Measurements from ENCODE around the gene CDH23.
A peak's percentile ranks its signal among the peaks of the same experiment; 100 is the strongest.

Gene CDH23

GRCh38 chr10:71778071-71778825 lies 381.5 kb downstream of the CDH23 start:
- H3K4me1 Mint-ChIP-seq, result peaks cover 47% of the 10 kb centered on the region
- ATAC-seq (no peak), DNase-seq (ENCODE audit: low spot score in 2 of 2) (no peak)
- no peaks in the 10 kb centered on the region for H3K36me3 Mint-ChIP-seq
- H3K27ac Mint-ChIP-seq, result no peak overlapping the region
- H3K9me3 Mint-ChIP-seq, result peaks cover 2% of the 10 kb centered on the region
- no peak overlapping the region for H3K4me3 Mint-ChIP-seq

GRCh38 chr10:71779641-71780040 lies 382.9 kb downstream of the CDH23 start:
- Mint-ChIP-seq H3K9me3 (peaks cover 2% of the 10 kb centered on the region), H3K36me3 (no peaks in the 10 kb centered on the region), H3K27ac (no peak overlapping the region), H3K4me1 (peaks cover 36% of the 10 kb centered on the region), H3K4me3 (no peak overlapping the region)
- DNase-seq (ENCODE audit: low spot score in 2 of 2) (no peak), ATAC-seq (no peak)

GRCh38 chr10:71780156-71780555 lies 383.4 kb downstream of the CDH23 start:
- no peak overlapping the region for H3K4me3 Mint-ChIP-seq
- H3K9me3 Mint-ChIP-seq, result peaks cover 2% of the 10 kb centered on the region
- H3K4me1 Mint-ChIP-seq, result peaks cover 31% of the 10 kb centered on the region
- ATAC-seq, result no peak
- H3K36me3 Mint-ChIP-seq, result no peaks in the 10 kb centered on the region
- DNase-seq (ENCODE audit: low spot score in 2 of 2), result no peak
- H3K27ac Mint-ChIP-seq, result peak overlapping the region; percentile 17

- peaks cover 2% of the 10 kb centered on the region for H3K9me3 Mint-ChIP-seq
- H3K27ac Mint-ChIP-seq, result peak overlapping the region; percentile 17
- peaks cover 25% of the 10 kb centered on the region for H3K4me1 Mint-ChIP-seq
- no peak overlapping the region for H3K4me3 Mint-ChIP-seq
- DNase-seq (ENCODE audit: low spot score in 2 of 2) (no peak), ATAC-seq (no peak)
- no peaks in the 10 kb centered on the region for H3K36me3 Mint-ChIP-seq
Observed at GRCh38 chr10:71780719-71781118, 384.0 kb downstream of the CDH23 start.

GRCh38 chr10:71782221-71782916 lies 385.6 kb downstream of the CDH23 start:
- ATAC-seq (no peak), DNase-seq (ENCODE audit: low spot score in 2 of 2) (no peak)
- no peaks in the 10 kb centered on the region for H3K36me3 Mint-ChIP-seq
- H3K4me3 Mint-ChIP-seq, result no peak overlapping the region
- peaks cover 2% of the 10 kb centered on the region for H3K9me3 Mint-ChIP-seq
- H3K27ac Mint-ChIP-seq, result no peak overlapping the region
- peaks cover 14% of the 10 kb centered on the region for H3K4me1 Mint-ChIP-seq

- DNase-seq (ENCODE audit: low spot score in 2 of 2) (no peak), ATAC-seq (no peak)
- Mint-ChIP-seq H3K9me3 (no peaks in the 10 kb centered on the region), H3K4me3 (no peak overlapping the region), H3K27ac (no peak overlapping the region), H3K36me3 (no peaks in the 10 kb centered on the region), H3K4me1 (peaks cover 10% of the 10 kb centered on the region)
Observed at GRCh38 chr10:71782917-71783490, 386.3 kb downstream of the CDH23 start.

- Mint-ChIP-seq H3K36me3 (no peaks in the 10 kb centered on the region), H3K4me3 (no peak overlapping the region), H3K4me1 (peaks cover 10% of the 10 kb centered on the region), H3K27ac (no peak overlapping the region), H3K9me3 (no peaks in the 10 kb centered on the region)
- no peak for DNase-seq (ENCODE audit: low spot score in 2 of 2)
- no peak for ATAC-seq
Observed at GRCh38 chr10:71783917-71784678, 387.4 kb downstream of the CDH23 start.

GRCh38 chr10:71784679-71785272 lies 388.1 kb downstream of the CDH23 start:
- DNase-seq (ENCODE audit: low spot score in 2 of 2) (no peak), ATAC-seq (no peak)
- no peak overlapping the region for H3K4me3 Mint-ChIP-seq
- no peak overlapping the region for H3K27ac Mint-ChIP-seq
- H3K36me3 Mint-ChIP-seq, result no peaks in the 10 kb centered on the region
- peaks cover 10% of the 10 kb centered on the region for H3K4me1 Mint-ChIP-seq
- H3K9me3 Mint-ChIP-seq, result no peaks in the 10 kb centered on the region

GRCh38 chr10:71788954-71789353 lies 392.2 kb downstream of the CDH23 start:
- Mint-ChIP-seq H3K4me3 (no peak overlapping the region), H3K36me3 (no peaks in the 10 kb centered on the region), H3K4me1 (peaks cover 7% of the 10 kb centered on the region), H3K27ac (no peak overlapping the region), H3K9me3 (no peaks in the 10 kb centered on the region)
- ATAC-seq (no peak), DNase-seq (ENCODE audit: low spot score in 2 of 2) (no peak)

- H3K9me3 Mint-ChIP-seq, result no peaks in the 10 kb centered on the region
- ATAC-seq (no peak), DNase-seq (ENCODE audit: low spot score in 2 of 2) (no peak)
- H3K27ac Mint-ChIP-seq, result no peak overlapping the region
- H3K4me3 Mint-ChIP-seq, result no peak overlapping the region
- no peaks in the 10 kb centered on the region for H3K36me3 Mint-ChIP-seq
- H3K4me1 Mint-ChIP-seq, result peaks cover 7% of the 10 kb centered on the region
Observed at GRCh38 chr10:71789871-71790270, 393.2 kb downstream of the CDH23 start.

GRCh38 chr10:71790749-71791440 lies 394.2 kb downstream of the CDH23 start:
- H3K9me3 Mint-ChIP-seq, result no peaks in the 10 kb centered on the region
- ATAC-seq (peak; percentile 63), DNase-seq (ENCODE audit: low spot score in 2 of 2) (no peak)
- no peak overlapping the region for H3K4me3 Mint-ChIP-seq
- H3K36me3 Mint-ChIP-seq, result no peaks in the 10 kb centered on the region
- H3K27ac Mint-ChIP-seq, result peak overlapping the region; percentile 73
- peaks cover 7% of the 10 kb centered on the region for H3K4me1 Mint-ChIP-seq

- H3K36me3 Mint-ChIP-seq, result no peaks in the 10 kb centered on the region
- peaks cover 22% of the 10 kb centered on the region for H3K4me1 Mint-ChIP-seq
- no peaks in the 10 kb centered on the region for H3K9me3 Mint-ChIP-seq
- ATAC-seq (no peak), DNase-seq (ENCODE audit: low spot score in 2 of 2) (no peak)
- no peak overlapping the region for H3K4me3 Mint-ChIP-seq
- H3K27ac Mint-ChIP-seq, result no peak overlapping the region
Observed at GRCh38 chr10:71795248-71795647, 398.5 kb downstream of the CDH23 start.

GRCh38 chr10:71796749-71797405 lies 400.2 kb downstream of the CDH23 start:
- peaks cover 15% of the 10 kb centered on the region for H3K4me1 Mint-ChIP-seq
- no peak overlapping the region for H3K4me3 Mint-ChIP-seq
- H3K27ac Mint-ChIP-seq, result peak overlapping the region; percentile 67

More at GRCh38 chr10:71796749-71797405, 400.2 kb downstream of the CDH23 start:
- Mint-ChIP-seq H3K9me3 (no peaks in the 10 kb centered on the region), H3K36me3 (no peaks in the 10 kb centered on the region)
- ATAC-seq (no peak), DNase-seq (ENCODE audit: low spot score in 2 of 2) (no peak)

All from stimulated activated effector memory CD8-positive, alpha-beta T cell treated with anti-CD3 and anti-CD28 coated beads, Interleukin-12 subunit alpha, Interleukin-12 subunit beta, amount 100 ng/mL, for 72 hours (primary cell).